Measurements from ENCODE around the gene SLC22A12. TPM values are rescaled to one million over a fixed set of nuclear protein-coding genes. Genes with fewer than 3 reads are reported as not detected.

Gene SLC22A12
- total RNA-seq, 2 donors from 2014 or later: not detected

DNA sequence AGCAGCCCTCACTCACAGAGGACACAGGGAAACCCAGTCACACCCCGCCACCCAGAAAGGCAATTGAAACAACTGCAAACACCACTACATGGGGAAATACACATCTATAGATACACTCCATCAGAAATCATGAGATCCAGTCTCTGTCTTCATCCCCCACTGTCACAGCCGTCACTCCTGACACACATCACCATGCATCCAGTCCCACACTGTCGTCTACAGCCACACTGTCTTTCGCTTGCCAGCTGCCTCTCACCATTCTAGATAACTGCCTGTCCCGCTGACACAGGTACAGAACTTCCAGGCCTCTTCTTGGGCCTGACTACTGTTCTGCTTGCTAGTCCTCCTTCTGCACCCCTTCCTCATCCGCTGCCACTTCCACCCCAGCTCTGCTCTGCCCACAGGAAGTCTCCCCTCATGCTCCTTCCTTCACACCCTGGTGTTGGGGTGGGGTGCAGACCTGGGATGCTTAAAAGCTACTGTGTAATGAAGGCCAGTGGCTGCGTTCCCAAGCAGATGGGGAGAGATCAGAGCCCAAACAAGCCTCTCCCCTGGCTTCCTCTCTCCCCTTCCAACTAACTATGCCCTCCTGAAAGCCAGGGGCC lies 42.6 kb downstream of the SLC22A12 start:
- TF ChIP-seq, protein P1, sequence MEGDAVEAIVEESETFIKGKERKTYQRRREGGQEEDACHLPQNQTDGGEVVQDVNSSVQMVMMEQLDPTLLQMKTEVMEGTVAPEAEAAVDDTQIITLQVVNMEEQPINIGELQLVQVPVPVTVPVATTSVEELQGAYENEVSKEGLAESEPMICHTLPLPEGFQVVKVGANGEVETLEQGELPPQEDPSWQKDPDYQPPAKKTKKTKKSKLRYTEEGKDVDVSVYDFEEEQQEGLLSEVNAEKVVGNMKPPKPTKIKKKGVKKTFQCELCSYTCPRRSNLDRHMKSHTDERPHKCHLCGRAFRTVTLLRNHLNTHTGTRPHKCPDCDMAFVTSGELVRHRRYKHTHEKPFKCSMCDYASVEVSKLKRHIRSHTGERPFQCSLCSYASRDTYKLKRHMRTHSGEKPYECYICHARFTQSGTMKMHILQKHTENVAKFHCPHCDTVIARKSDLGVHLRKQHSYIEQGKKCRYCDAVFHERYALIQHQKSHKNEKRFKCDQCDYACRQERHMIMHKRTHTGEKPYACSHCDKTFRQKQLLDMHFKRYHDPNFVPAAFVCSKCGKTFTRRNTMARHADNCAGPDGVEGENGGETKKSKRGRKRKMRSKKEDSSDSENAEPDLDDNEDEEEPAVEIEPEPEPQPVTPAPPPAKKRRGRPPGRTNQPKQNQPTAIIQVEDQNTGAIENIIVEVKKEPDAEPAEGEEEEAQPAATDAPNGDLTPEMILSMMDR (IDR thresholded peaks at IDR 0.05): no peak
- no peak for TF ChIP-seq POLR2A (IDR thresholded peaks at IDR 0.05)
- ATAC-seq (no peak), DNase-seq (no peak)
- 74 to 85% methylated on average over 7 of the region's 7 CpGs for WGBS, 2 donors
- no peaks in the 10 kb centered on the region for H3K9me3 ChIP-seq
- H3K27ac ChIP-seq: no peak overlapping the region
- H3K4me1 ChIP-seq: no peaks in the 10 kb centered on the region
- no peak overlapping the region for H3K4me3 ChIP-seq
- H3K36me3 ChIP-seq (replicated peaks in 1 of 2; ENCODE audit: insufficient read depth in 1 of 2, low read depth in 2 of 2): no peaks in the 10 kb centered on the region
- H3K27me3 ChIP-seq: no peaks in the 10 kb centered on the region
- intact Hi-C loops (cut with DNase I): no loop called here

DNA sequence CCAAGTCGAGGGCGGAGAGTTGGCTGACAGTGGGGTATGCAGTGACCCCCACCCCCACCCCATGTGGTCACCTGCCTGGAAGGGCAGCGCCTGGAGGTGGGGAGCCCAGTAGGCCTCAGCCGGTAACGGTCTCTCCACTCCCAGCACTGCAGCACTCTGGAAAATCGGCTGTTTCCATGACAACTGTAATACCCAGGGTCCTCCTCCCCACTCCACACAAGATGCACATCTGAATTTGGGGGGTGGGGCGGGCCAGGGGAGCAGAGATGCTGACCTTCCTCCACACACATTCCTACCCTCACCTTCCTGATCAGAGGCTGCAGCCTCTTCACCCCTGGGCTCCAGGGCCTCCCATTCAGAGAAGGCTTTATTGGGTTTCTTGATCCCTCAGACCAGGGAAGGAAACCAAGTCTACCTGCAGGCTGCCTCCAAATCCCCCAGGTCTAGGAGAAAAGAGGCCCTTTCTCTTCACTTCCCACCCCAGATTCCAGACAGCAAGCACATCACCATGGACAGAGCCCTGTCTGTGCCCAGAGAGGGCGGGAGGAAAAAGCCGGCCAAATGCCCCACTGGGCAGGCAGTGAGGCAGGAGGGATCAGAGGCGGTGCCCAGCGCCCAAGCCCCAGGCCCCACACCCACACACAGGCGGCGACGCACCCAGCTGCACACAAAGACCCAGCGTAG lies 46.5 kb downstream of the SLC22A12 start:
- intact Hi-C loops (cut with DNase I): no loop called here
- no peaks in the 10 kb centered on the region for H3K9me3 ChIP-seq
- no peaks in the 10 kb centered on the region for H3K4me1 ChIP-seq
- 47 to 48% methylated on average over 2 to 14 of the region's 15 CpGs for WGBS, 2 donors
- no peak overlapping the region for H3K27ac ChIP-seq
- no peaks in the 10 kb centered on the region for H3K36me3 ChIP-seq (replicated peaks in 1 of 2; ENCODE audit: insufficient read depth in 1 of 2, low read depth in 2 of 2)
- no peak overlapping the region for H3K4me3 ChIP-seq
- no peak for ATAC-seq
- H3K27me3 ChIP-seq: peaks cover 0 to 5% of the 10 kb centered on the region in 2 donors
- TF ChIP-seq POLR2A (IDR thresholded peaks at IDR 0.05): no peak
- TF ChIP-seq, protein P1 (IDR thresholded peaks at IDR 0.05): no peak
- no peak for DNase-seq

DNA sequence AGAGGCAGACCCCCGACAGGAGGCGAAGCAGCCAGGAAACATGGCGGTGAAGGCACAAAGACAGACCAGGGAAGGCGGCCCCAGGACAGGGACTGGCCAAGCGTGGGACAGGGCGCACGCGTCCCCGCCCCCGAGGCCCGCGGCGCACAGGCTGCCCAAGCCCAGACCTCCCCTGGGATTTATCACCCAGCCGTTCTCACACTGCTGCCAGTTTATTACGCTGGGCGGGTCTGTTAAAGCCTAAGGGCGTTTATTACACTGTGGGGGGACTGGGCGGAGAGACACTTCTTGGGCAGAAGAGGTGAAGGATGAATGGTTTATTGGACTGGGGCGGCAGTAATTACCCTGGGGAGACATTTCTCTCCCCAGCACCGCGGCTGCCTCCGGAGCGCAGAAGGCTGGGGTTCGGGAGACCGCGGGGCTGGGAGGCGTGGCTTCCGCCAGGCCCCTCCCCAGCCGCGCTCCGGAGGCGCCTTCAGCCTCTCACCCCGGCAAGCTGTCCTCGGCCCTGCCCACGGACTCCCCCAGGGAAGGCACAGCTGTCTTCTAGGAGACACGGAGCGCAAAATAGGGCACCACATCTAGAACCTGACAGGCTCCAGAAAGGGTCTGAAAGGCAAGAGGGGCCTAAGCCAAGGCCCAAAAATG lies 47.1 kb downstream of the SLC22A12 start:
- H3K36me3 ChIP-seq (replicated peaks in 1 of 2; ENCODE audit: insufficient read depth in 1 of 2, low read depth in 2 of 2): no peaks in the 10 kb centered on the region
- ATAC-seq (no peak), DNase-seq (no peak)
- intact Hi-C loops (cut with DNase I): no loop called here
- H3K27me3 ChIP-seq: peaks cover 0 to 6% of the 10 kb centered on the region in 2 donors
- no peak overlapping the region for H3K4me3 ChIP-seq
- no peak overlapping the region for H3K27ac ChIP-seq
- TF ChIP-seq, protein P1 (IDR thresholded peaks at IDR 0.05): no peak
- TF ChIP-seq POLR2A (IDR thresholded peaks at IDR 0.05): no peak
- WGBS, 2 donors: 28 to 30% methylated on average over 13 to 37 of the region's 37 CpGs
- H3K4me1 ChIP-seq: peaks cover 4% of the 10 kb centered on the region
- H3K9me3 ChIP-seq: no peaks in the 10 kb centered on the region

DNA sequence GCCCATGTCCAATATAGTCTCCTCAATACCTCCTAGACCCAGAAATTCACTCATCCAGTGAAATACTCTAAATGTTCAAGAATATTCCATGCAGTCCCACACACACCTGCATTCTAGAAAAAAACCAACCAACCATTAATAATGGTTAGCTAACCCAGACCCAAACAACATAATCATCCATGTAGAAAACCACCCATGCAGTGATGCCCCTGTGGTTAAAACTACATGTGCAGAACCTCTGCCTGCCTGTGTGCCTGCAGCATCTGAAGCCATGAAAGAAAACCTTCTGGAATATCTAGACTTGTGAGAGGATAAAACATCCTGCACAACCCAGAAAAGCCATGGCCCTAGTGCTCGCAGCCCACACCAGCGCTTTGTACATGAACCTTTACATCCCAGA lies 47.8 kb downstream of the SLC22A12 start:
- Histone ChIP-seq H3K4me3 (no peak overlapping the region), H3K4me1 (peaks cover 4% of the 10 kb centered on the region), H3K36me3 (replicated peaks in 1 of 2; ENCODE audit: insufficient read depth in 1 of 2, low read depth in 2 of 2) (no peaks in the 10 kb centered on the region), H3K27ac (no peak overlapping the region), H3K9me3 (no peaks in the 10 kb centered on the region), H3K27me3 (peaks cover 0 to 6% of the 10 kb centered on the region in 2 donors)
- TF ChIP-seq, protein P1 (IDR thresholded peaks at IDR 0.05): no peak
- no peak for TF ChIP-seq POLR2A (IDR thresholded peaks at IDR 0.05)
- intact Hi-C loops (cut with DNase I): no loop called here
- DNase-seq: no peak
- ATAC-seq: no peak
- WGBS, 2 donors: 91 to 92% methylated on average over 2 of the region's 2 CpGs
